Measurements from ENCODE around the gene DLGAP1. TPM values are rescaled to one million over a fixed set of nuclear protein-coding genes. Genes with fewer than 3 reads are reported as not detected.
"Not testable (repeated sequence)": the region's sequence is repeated elsewhere in the genome, so short reads cannot be mapped to it uniquely, and the experiment has no call there.

Gene DLGAP1
- total RNA-seq, 4 donors from 2014 or later, result 1.2 to 1.4 (median 1.4) TPM

DNA sequence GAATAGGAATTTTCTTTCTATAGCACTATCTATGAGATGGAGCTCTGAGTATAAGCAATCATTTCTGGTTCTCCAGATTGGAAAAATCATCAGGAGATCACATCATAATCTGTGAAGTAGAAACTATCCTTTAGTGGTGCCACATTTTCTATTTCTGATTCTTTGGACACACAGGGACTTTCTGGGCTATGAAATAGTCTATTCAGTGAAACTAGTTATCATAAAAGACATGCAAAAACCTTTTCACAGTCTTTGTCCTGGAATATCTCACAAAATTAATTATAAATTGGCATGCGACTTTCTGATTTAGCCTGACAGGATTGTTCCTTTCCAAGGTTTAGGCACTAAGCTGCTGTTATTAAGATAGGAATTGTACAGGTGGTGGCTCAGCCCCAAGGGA, 428.6 kb downstream of the DLGAP1 start:
- TF ChIP-seq EP300 (IDR thresholded peaks at IDR 0.05), result no peak
- TF ChIP-seq POLR2AphosphoS5 (IDR thresholded peaks at IDR 0.05), result no peak
- TF ChIP-seq, protein P1, sequence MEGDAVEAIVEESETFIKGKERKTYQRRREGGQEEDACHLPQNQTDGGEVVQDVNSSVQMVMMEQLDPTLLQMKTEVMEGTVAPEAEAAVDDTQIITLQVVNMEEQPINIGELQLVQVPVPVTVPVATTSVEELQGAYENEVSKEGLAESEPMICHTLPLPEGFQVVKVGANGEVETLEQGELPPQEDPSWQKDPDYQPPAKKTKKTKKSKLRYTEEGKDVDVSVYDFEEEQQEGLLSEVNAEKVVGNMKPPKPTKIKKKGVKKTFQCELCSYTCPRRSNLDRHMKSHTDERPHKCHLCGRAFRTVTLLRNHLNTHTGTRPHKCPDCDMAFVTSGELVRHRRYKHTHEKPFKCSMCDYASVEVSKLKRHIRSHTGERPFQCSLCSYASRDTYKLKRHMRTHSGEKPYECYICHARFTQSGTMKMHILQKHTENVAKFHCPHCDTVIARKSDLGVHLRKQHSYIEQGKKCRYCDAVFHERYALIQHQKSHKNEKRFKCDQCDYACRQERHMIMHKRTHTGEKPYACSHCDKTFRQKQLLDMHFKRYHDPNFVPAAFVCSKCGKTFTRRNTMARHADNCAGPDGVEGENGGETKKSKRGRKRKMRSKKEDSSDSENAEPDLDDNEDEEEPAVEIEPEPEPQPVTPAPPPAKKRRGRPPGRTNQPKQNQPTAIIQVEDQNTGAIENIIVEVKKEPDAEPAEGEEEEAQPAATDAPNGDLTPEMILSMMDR (IDR thresholded peaks at IDR 0.05), result no peak
- no peak for TF ChIP-seq POLR2A (IDR thresholded peaks at IDR 0.05; ENCODE audit: low read depth)
- Histone ChIP-seq H3K9me3 (no peaks in the 10 kb centered on the region), H3K36me3 (no peaks in the 10 kb centered on the region), H3K27me3 (no peaks in the 10 kb centered on the region), H3K27ac (replicated peaks in 1 of 4) (no peak overlapping the region), H3K4me1 (no peaks in the 10 kb centered on the region), H3K4me3 (no peak overlapping the region)
- intact Hi-C loops (cut with DNase I), result no loop called here
- DNase-seq (ENCODE audit: extremely low spot score), result no peak
- WGBS, result 82% methylated on average over 1 of the region's 1 CpG

DNA sequence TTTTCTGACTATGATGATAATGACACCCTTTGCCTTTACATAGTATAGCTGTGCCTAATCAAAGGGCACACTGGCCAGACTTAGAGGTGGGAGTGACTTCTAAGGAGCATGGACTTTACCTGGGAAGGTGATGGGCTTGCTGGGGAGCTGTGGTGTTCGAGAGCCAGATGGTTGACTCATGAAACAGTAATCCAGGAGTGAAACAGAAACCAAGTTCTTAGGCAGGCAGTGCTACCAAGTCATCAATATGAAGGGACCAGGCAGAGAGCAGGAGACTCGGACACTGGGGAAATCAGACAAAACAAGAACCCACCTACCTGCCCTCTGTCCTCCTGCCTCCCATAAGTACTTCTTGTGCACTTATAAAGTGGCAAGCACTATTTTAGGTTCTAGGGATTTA, 430.4 kb downstream of the DLGAP1 start:
- 76% methylated on average over 2 of the region's 2 CpGs for WGBS
- H3K4me3 ChIP-seq, result no peak overlapping the region
- TF ChIP-seq POLR2AphosphoS5 (IDR thresholded peaks at IDR 0.05) (no peak), POLR2A (IDR thresholded peaks at IDR 0.05; ENCODE audit: low read depth) (no peak), EP300 (IDR thresholded peaks at IDR 0.05) (no peak)
- TF ChIP-seq, protein P1 (IDR thresholded peaks at IDR 0.05), result no peak
- no peaks in the 10 kb centered on the region for H3K9me3 ChIP-seq
- H3K27ac ChIP-seq (replicated peaks in 1 of 4), result no peak overlapping the region
- H3K4me1 ChIP-seq, result no peaks in the 10 kb centered on the region
- H3K36me3 ChIP-seq, result no peaks in the 10 kb centered on the region
- no peak for DNase-seq (ENCODE audit: extremely low spot score)
- H3K27me3 ChIP-seq, result no peaks in the 10 kb centered on the region
- intact Hi-C loops (cut with DNase I), result no loop called here

DNA sequence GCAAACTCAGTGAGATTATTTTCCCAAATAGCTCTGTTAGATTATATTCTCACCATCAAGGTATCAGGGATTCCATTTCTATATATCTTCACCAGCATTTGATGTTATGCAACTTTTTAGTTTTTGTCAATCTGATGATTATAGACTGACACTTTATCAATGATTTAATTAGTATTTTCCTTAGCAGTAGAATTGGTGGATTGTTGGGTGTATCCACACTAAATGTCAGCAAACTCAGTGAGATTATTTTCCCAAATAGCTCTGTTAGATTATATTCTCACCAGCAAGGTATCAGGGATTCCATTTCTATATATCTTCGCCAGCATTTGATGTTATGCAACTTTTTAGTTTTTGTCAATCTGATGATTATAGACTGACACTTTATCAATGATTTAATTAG, 432.4 kb downstream of the DLGAP1 start:
- H3K9me3 ChIP-seq; H3K27me3 ChIP-seq; H3K4me1 ChIP-seq; H3K4me3 ChIP-seq; DNase-seq (ENCODE audit: extremely low spot score); H3K36me3 ChIP-seq; H3K27ac ChIP-seq (replicated peaks in 1 of 4); intact Hi-C loops (cut with DNase I): not testable (repeated sequence)
- 64% methylated on average over 1 of the region's 1 CpG for WGBS

DNA sequence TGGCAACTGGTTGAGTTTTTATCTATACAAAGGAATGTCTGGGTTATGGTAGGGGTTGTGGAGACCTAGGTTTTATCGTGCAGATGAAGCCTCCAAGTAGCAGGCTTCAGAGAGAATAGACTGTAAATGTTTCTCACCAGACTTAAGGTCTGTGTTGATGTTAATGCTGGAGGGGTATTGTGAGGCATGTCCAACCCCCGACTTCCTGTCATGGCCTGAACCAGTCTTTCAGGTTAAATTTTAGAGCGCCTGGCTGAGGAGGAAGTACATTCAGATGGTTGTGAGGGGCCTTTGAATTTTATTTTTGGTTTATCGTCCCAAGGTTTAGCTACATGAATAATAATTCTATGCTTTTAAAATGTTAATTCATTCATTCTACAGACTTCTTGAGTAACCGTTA, 435.1 kb downstream of the DLGAP1 start:
- TF ChIP-seq, protein P1 (IDR thresholded peaks at IDR 0.05), result no peak
- TF ChIP-seq POLR2A (IDR thresholded peaks at IDR 0.05; ENCODE audit: low read depth) (no peak), EP300 (IDR thresholded peaks at IDR 0.05) (no peak), POLR2AphosphoS5 (IDR thresholded peaks at IDR 0.05) (no peak)
- no peaks in the 10 kb centered on the region for H3K36me3 ChIP-seq
- 71% methylated on average over 5 of the region's 5 CpGs for WGBS
- H3K4me1 ChIP-seq, result no peaks in the 10 kb centered on the region
- peaks cover 0 to 4% (median 0%) of the 10 kb centered on the region in 4 donors for H3K27me3 ChIP-seq
- no peaks in the 10 kb centered on the region for H3K9me3 ChIP-seq
- H3K4me3 ChIP-seq, result no peak overlapping the region
- intact Hi-C loops (cut with DNase I), result no loop called here
- H3K27ac ChIP-seq (replicated peaks in 1 of 4), result no peak overlapping the region
- no peak for DNase-seq (ENCODE audit: extremely low spot score)

DNA sequence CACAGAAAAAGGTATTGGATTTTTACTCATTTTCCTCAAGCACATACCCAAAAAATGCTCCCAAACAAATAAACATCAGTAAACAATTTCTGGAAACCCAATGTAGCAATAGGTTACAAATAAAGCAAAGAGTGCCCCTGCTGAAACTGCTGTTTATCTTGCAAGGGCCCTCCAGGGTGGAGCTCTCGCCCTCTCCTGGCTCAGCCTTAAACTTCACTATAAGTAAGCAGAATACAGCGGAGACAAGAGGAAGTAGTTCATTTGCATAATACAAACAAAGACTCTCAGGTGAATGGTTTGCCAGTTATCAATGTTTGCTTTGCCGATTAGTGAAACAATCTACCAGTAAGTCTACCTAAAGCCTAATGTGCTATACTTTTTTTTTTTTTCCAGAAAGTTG, 437.6 kb downstream of the DLGAP1 start:
- intact Hi-C loops (cut with DNase I), result no loop called here

DNA sequence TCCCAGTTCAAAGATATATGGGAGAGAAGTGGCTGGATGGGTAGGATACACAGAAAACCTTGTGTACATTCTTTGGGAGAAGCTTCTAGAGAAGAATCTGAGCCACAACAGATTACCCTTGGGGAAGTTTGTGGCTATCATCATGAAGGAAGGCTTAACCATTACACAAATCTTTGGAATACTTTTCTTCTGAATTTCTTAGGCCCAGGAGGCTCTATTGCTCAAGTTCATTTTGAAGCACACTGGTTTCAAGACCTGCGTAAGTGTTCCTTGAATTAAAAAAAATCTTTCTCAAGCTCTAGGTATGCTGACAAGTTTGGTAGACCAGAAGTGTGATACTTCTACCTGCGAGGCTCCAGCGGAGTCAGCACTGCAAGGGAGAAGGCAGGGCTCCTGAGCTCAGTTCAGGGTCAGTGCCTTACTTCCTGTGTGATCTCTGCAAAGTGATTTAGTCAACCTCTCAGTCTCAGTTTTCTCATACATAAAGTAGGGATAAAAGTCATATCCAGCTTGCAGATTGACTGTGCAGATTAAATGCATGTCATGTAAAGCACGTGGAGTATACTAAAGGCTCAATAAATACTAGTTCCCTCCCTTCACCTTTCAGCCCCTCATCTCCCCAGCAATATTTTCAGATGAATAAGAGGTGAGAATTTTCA, 438.6 kb downstream of the DLGAP1 start:
- intact Hi-C loops (cut with DNase I), result no loop called here
- 93% methylated on average over 4 of the region's 4 CpGs for WGBS
- Histone ChIP-seq H3K9me3 (no peaks in the 10 kb centered on the region), H3K36me3 (no peaks in the 10 kb centered on the region), H3K4me3 (no peak overlapping the region), H3K4me1 (no peaks in the 10 kb centered on the region), H3K27me3 (peaks cover 0 to 4% (median 0%) of the 10 kb centered on the region in 4 donors), H3K27ac (replicated peaks in 1 of 4) (no peak overlapping the region)
- TF ChIP-seq EP300 (IDR thresholded peaks at IDR 0.05), result no peak
- TF ChIP-seq POLR2AphosphoS5 (IDR thresholded peaks at IDR 0.05), result no peak
- TF ChIP-seq, protein P1 (IDR thresholded peaks at IDR 0.05), result no peak
- no peak for TF ChIP-seq POLR2A (IDR thresholded peaks at IDR 0.05; ENCODE audit: low read depth)
- no peak for DNase-seq (ENCODE audit: extremely low spot score)

More for the DNA sequence above, 437.6 kb downstream of the DLGAP1 start:
- no peak for DNase-seq (ENCODE audit: extremely low spot score)
- Histone ChIP-seq H3K4me3 (no peak overlapping the region), H3K27ac (replicated peaks in 1 of 4) (no peak overlapping the region), H3K27me3 (peaks cover 0 to 4% (median 0%) of the 10 kb centered on the region in 4 donors), H3K36me3 (no peaks in the 10 kb centered on the region), H3K4me1 (no peaks in the 10 kb centered on the region), H3K9me3 (no peaks in the 10 kb centered on the region)
- no peak for TF ChIP-seq POLR2AphosphoS5 (IDR thresholded peaks at IDR 0.05)
- WGBS, result 44% methylated on average over 3 of the region's 3 CpGs
